Neutrophil (primary cell): ENCODE results near the gene NRG2.

ENCODE experiments used
- H3K27ac ChIP-seq: fragments of 200-600 bp; sonication (generic); 2 replicates; pipeline ENCODE4 v1.5.1; 2016; ENCODE audit warnings: mild to moderate bottlenecking, moderate library complexity
- H3K27me3 ChIP-seq: fragments of 200-600 bp; sonication (generic); 2 replicates; pipeline ENCODE4 v1.6.0; 2016; ENCODE audit warnings: mild to moderate bottlenecking
- H3K36me3 ChIP-seq: fragments of 200-600 bp; sonication (generic); 2 replicates; pipeline ENCODE4 v1.5.1; 2017
- H3K4me1 ChIP-seq, 2 experiments: fragments of 200-600 bp in 1 of 2; sonication (generic) in 1 of 2; 1 replicate in 1 of 2; 2 replicates in 1 of 2; pipeline versions ENCODE4 v1.5.1 to v1.6.1; 2013 to 2016; ENCODE audit warnings: low read depth in 1 of 2, low read length in 1 of 2, mild to moderate bottlenecking in 1 of 2, moderate library complexity in 1 of 2; ENCODE audit not compliant: control insufficient read depth in 1 of 2, insufficient read depth in 1 of 2
- H3K4me3 ChIP-seq, 2 experiments: fragments of 200-600 bp in 1 of 2; sonication (generic) in 1 of 2; 1 replicate in 1 of 2; 2 replicates in 1 of 2; pipeline ENCODE4 v1.5.1; 2013 to 2016; ENCODE audit warnings: low read depth in 1 of 2, low read length in 1 of 2, mild to moderate bottlenecking in 1 of 2, moderate library complexity in 1 of 2
- H3K9me3 ChIP-seq: fragments of 200-600 bp; sonication (generic); 2 replicates; pipeline ENCODE4 v1.5.1; 2016
- TF ChIP-seq, protein P1 (sequence below): fragments of 200-600 bp; sonication (generic); IDR thresholded peaks from 2 replicates; pipeline ENCODE4 v1.5.1; 2016; ENCODE audit warnings: antibody characterized with exemption

The NRG2 gene

GRCh38 chr5:139880416-139881142 is 162.5 kb downstream of the NRG2 start:
- Histone ChIP-seq H3K27me3 (peaks cover 26% of the 10 kb centered on the region), H3K4me1 (no peaks in the 10 kb centered on the region), H3K36me3 (no peaks in the 10 kb centered on the region), H3K9me3 (no peaks in the 10 kb centered on the region), H3K4me3 (no peak overlapping the region), H3K27ac (no peak overlapping the region)
- TF ChIP-seq, protein P1, sequence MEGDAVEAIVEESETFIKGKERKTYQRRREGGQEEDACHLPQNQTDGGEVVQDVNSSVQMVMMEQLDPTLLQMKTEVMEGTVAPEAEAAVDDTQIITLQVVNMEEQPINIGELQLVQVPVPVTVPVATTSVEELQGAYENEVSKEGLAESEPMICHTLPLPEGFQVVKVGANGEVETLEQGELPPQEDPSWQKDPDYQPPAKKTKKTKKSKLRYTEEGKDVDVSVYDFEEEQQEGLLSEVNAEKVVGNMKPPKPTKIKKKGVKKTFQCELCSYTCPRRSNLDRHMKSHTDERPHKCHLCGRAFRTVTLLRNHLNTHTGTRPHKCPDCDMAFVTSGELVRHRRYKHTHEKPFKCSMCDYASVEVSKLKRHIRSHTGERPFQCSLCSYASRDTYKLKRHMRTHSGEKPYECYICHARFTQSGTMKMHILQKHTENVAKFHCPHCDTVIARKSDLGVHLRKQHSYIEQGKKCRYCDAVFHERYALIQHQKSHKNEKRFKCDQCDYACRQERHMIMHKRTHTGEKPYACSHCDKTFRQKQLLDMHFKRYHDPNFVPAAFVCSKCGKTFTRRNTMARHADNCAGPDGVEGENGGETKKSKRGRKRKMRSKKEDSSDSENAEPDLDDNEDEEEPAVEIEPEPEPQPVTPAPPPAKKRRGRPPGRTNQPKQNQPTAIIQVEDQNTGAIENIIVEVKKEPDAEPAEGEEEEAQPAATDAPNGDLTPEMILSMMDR = no peak

DNA sequence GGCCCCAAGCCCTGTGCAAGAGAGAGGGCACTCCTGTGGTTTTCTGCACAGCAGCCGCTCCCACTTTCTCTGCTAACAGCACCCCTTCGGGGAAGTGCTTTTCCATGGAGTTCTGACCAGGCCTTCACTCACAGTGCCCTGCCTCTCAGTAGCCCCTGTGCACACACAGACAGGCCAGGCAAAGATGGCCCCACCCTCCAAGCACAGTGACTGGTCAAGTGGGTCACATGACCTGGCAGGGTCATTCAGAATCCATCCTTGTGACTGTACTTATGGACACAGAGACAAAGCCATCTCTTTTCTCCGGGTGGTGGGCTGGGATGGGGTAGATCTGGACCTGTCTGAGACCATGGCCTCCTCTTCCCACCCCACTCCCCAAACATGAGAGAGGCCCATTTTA is 165.0 kb downstream of the NRG2 start:
- Histone ChIP-seq H3K4me3 (no peak overlapping the region), H3K4me1 (no peaks in the 10 kb centered on the region), H3K27ac (no peak overlapping the region), H3K36me3 (no peaks in the 10 kb centered on the region), H3K9me3 (no peaks in the 10 kb centered on the region), H3K27me3 (peaks cover 37% of the 10 kb centered on the region)
- TF ChIP-seq, protein P1 = no peak

GRCh38 chr5:139877129-139877597 is 165.9 kb downstream of the NRG2 start:
- Histone ChIP-seq H3K27ac (no peak overlapping the region), H3K27me3 (peaks cover 44% of the 10 kb centered on the region), H3K4me3 (no peak overlapping the region), H3K9me3 (no peaks in the 10 kb centered on the region), H3K4me1 (no peaks in the 10 kb centered on the region), H3K36me3 (no peaks in the 10 kb centered on the region)
- TF ChIP-seq, protein P1 = no peak

DNA sequence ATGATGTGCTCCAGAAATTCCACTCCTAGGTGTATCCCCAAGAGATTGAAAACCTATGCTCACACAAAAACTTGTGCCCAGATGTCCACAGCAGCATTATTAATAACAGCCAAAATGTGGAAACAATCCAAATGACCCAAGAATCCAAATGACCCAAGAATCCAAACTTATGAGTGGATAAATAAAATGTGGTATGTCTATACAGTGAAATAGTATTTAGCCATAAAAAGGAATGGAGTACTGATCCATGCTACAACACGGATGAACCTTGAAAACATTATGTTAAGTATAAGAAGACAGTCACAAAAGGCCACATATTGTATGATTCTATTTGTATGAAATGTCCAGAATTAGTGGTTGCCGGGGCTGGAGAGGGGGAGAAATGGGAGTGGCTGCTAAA is 167.1 kb downstream of the NRG2 start:
- TF ChIP-seq, protein P1 = no peak
- Histone ChIP-seq H3K4me1 (no peaks in the 10 kb centered on the region), H3K4me3 (no peak overlapping the region), H3K36me3 (no peaks in the 10 kb centered on the region), H3K27ac (no peak overlapping the region), H3K27me3 (peaks cover 39% of the 10 kb centered on the region), H3K9me3 (no peaks in the 10 kb centered on the region)

DNA sequence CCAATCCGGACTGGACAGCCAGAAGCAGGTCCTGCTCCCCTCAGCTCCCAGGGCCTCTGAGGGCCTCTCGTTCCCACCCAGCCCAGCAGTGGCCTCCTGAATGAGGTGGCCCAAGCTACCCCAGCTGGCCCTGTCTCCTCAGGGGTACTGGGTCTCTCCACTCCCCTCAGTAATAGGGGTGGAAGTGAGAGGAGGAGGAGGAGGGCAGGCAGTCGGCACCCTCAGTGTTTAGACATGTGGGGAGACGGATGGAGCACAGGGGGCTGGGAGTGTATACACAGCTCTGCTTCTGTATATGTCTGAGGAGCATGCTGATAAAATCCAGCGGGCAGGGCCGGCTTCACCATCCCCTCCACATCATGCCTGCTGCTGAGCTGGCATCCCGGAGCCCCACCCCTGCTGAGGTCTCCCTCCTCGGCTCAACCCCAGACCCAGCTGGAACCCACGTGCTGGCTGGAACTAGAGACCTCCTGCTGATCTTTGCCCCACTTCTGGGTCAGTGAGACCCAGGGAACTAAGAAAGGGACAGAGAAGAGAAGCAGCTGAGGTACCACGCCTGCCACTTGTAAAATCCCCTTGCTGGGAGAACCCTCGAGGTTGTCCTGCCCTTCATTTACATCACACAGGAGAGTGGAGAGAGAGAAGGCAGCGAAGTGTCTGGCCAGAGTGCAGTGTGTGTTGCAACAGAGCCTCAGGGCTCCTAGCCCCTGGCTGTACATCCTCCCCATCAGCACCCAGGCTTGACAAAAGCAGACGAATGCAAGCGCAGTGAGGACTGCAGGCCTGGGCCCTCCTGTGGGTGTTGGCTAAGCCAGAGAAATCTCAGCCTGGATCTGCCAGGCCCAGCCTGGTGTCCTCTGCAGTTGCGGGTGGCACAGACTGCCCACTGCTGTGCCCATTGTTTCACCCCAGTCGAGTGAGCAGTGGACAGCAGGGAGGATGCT is 170.0 kb downstream of the NRG2 start:
- Histone ChIP-seq H3K27me3 (peaks cover 50% of the 10 kb centered on the region), H3K9me3 (no peaks in the 10 kb centered on the region), H3K4me3 (no peak overlapping the region), H3K27ac (no peak overlapping the region), H3K36me3 (no peaks in the 10 kb centered on the region), H3K4me1 (no peaks in the 10 kb centered on the region)
- TF ChIP-seq, protein P1 = no peak
